Karpas-422 (cell line): ENCODE data around the gene NEDD4L. TPM values are rescaled to one million over a fixed set of nuclear protein-coding genes. Genes with fewer than 3 reads are reported as not detected.

Source experiments
- DNase-seq: peaks from one replicate; pipeline ENCODE4 v3.0.0-alpha.2; 2015
- H2AFZ ChIP-seq: fragments of 200-600 bp; sonication (generic); 2 replicates; pipeline ENCODE4 v1.6.1; 2014; ENCODE audit warnings: antibody characterized with exemption, low read length, mixed read lengths
- H3K27ac ChIP-seq: fragments of 200-600 bp; sonication (generic); 2 replicates; pipeline ENCODE4 v1.5.1; 2014; ENCODE audit warnings: mild to moderate bottlenecking, low read length, moderate library complexity
- H3K27me3 ChIP-seq: fragments of 200-600 bp; sonication (generic); 2 replicates; pipeline ENCODE4 v1.6.1; 2014; ENCODE audit warnings: low read length, mixed read lengths
- H3K36me3 ChIP-seq: fragments of 200-600 bp; sonication (generic); 2 replicates; pipeline ENCODE4 v1.6.1; 2014; ENCODE audit warnings: low read length, mixed read lengths; ENCODE audit not compliant: insufficient read depth
- H3K4me1 ChIP-seq: fragments of 200-600 bp; sonication (generic); 2 replicates; pipeline ENCODE4 v1.6.1; 2014; ENCODE audit warnings: mild to moderate bottlenecking, low read length, mixed read lengths
- H3K4me2 ChIP-seq: fragments of 200-600 bp; sonication (generic); 2 replicates; pipeline ENCODE4 v1.6.1; 2014; ENCODE audit warnings: low read length, low read depth, mild to moderate bottlenecking; ENCODE audit not compliant: poor library complexity, severe bottlenecking
- H3K4me3 ChIP-seq: fragments of 200-600 bp; sonication (generic); 2 replicates; pipeline ENCODE4 v1.5.1; 2014; ENCODE audit warnings: mild to moderate bottlenecking, antibody characterized with exemption, low read length, mixed read lengths
- H3K79me2 ChIP-seq: fragments of 200-600 bp; sonication (generic); 2 replicates; pipeline ENCODE4 v1.6.1; 2014; ENCODE audit warnings: mild to moderate bottlenecking, low read length, mixed read lengths
- H3K9ac ChIP-seq: fragments of 200-600 bp; sonication (generic); 2 replicates; pipeline ENCODE4 v1.6.0; 2014; ENCODE audit warnings: low read length
- H3K9me2 ChIP-seq: fragments of 200-600 bp; sonication (generic), shearing (Covaris generic); replicated peaks from 2 replicates; pipeline ENCODE4 v1.6.0; 2014; ENCODE audit warnings: mild to moderate bottlenecking, low read length, moderate library complexity; ENCODE audit not compliant: insufficient read depth
- H3K9me3 ChIP-seq: fragments of 300-700, 200-600 bp; sonication (generic); 2 replicates; pipeline ENCODE4 v1.6.1; 2014; ENCODE audit warnings: low read length, mixed read lengths
- H4K20me1 ChIP-seq: fragments of 200-600 bp; sonication (generic); 2 replicates; pipeline ENCODE4 v1.6.1; 2014; ENCODE audit warnings: mild to moderate bottlenecking, antibody characterized with exemption, low read length, low read depth; ENCODE audit not compliant: insufficient read depth
- total RNA-seq: library from RNA; depleted of rRNA; stranded (reverse); fragments of >200 nt; shearing (Covaris generic); gene quantifications from 2 replicates; pipeline ENCODE4 v1.2.3, GENCODE V29; 2014; ENCODE audit warnings: low replicate concordance

Gene NEDD4L
- total RNA-seq, 1 experiment from 2014 or later: 17.1 TPM

DNA sequence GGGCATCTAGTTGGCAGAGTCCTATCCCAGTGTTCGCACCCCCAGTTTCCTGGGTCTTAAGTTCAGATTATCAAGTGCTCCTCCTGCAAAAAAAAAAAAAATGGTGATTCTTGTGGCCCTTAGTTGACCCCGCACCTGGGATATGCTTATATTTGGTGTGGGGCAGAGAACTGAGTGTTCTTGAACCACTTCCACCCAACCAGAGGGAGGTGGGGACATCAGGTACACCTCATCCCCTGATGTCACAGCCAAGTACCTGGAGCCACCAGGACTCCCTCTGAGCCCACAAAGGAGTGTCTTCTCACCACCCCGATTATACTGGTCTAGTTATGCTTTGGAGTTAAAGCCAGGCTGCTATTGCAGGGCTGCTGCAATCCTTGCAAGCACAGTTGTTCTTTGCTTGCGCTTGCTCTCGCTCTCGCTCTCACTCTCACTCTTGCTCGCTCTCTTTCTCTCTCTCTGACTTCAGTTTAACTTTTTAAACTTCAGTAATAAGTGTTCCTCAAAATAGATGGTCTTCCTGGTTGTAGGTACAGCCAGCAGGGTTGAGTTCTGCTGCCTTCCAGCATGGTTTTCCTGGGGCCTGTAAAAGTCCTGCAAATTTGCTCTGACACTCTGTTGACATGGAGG lies 265.7 kb downstream of the NEDD4L start:
- H3K79me2 ChIP-seq: no peaks in the 10 kb centered on the region
- H3K4me1 ChIP-seq: no peaks in the 10 kb centered on the region
- H3K9ac ChIP-seq: no peak overlapping the region
- H3K4me2 ChIP-seq: no peak overlapping the region
- no peak for DNase-seq
- no peak overlapping the region for H3K4me3 ChIP-seq
- H3K9me3 ChIP-seq: no peaks in the 10 kb centered on the region
- H3K27ac ChIP-seq: no peak overlapping the region
- no peak overlapping the region for H2AFZ ChIP-seq
- H4K20me1 ChIP-seq: peaks cover 9% of the 10 kb centered on the region; the same call in 1 of the 2 replicates
- H3K27me3 ChIP-seq: no peaks in the 10 kb centered on the region
- H3K9me2 ChIP-seq: no peaks in the 10 kb centered on the region
- no peaks in the 10 kb centered on the region for H3K36me3 ChIP-seq

DNA sequence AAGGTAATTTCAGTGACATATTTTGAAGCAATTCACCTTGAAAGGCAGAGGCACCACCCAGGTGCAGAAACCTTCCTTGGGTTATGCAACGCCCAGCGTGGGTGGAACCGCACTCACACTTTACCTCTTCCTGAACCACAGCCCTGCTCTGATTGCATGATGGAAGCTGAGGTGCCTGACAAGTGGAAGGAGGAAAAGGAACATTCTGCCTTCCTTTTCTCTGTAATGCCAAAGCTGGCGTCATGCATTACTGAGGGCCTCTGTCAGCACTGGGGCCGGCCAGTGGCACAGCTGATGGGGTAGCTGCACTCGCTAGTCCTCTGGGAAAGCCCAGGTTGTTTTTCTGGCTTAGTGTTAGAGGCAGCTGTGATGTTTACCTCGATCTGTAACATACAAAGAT lies 266.5 kb downstream of the NEDD4L start:
- Histone ChIP-seq H3K4me3 (no peak overlapping the region), H3K27ac (no peak overlapping the region), H3K27me3 (no peaks in the 10 kb centered on the region), H3K4me1 (no peaks in the 10 kb centered on the region), H3K9me3 (no peaks in the 10 kb centered on the region), H3K79me2 (no peaks in the 10 kb centered on the region), H2AFZ (no peak overlapping the region), H3K36me3 (no peaks in the 10 kb centered on the region), H4K20me1 (peaks cover 13% of the 10 kb centered on the region; the same call in 1 of the 2 replicates), H3K4me2 (no peak overlapping the region), H3K9ac (no peak overlapping the region), H3K9me2 (no peaks in the 10 kb centered on the region)
- no peak for DNase-seq

GRCh38 chr18:58311390-58311789 lies 267.4 kb downstream of the NEDD4L start:
- Histone ChIP-seq H3K4me1 (no peaks in the 10 kb centered on the region), H3K9me3 (no peaks in the 10 kb centered on the region), H3K27ac (no peak overlapping the region), H3K27me3 (no peaks in the 10 kb centered on the region), H4K20me1 (peaks cover 17% of the 10 kb centered on the region; the same call in 1 of the 2 replicates), H2AFZ (no peak overlapping the region), H3K9me2 (no peaks in the 10 kb centered on the region), H3K36me3 (no peaks in the 10 kb centered on the region), H3K79me2 (no peaks in the 10 kb centered on the region), H3K9ac (no peak overlapping the region), H3K4me3 (no peak overlapping the region), H3K4me2 (no peak overlapping the region)
- DNase-seq: no peak

DNA sequence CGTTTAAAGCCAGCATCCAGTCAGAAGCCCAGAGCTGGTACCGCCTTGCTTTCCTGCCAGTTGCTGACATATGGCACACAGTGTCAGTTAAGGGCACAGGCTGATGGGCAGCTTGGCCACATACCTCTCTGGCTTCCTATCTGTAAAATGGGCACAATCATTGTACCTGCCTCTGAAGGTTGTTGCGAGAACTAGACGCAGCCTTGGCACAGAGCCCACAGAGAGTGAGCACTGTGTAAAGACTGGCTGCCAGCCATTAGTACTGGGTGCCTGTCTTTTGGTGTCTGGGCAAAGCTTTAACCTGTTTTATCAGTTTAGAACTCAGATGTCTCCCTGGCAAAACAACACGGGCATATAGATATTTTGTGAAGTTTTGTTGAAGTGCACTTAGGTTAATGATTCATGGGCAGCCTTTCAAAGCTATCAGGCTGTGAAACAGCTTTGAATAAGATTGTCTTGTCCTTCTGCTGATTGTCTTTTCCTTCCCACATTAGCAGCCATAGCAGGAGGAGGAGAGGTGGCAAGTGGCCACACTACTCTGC lies 269.5 kb downstream of the NEDD4L start:
- no peak overlapping the region for H2AFZ ChIP-seq
- no peak overlapping the region for H3K27ac ChIP-seq
- peaks cover 26% of the 10 kb centered on the region; the same call in 1 of the 2 replicates for H4K20me1 ChIP-seq
- H3K79me2 ChIP-seq: no peaks in the 10 kb centered on the region
- no peaks in the 10 kb centered on the region for H3K9me3 ChIP-seq
- H3K4me2 ChIP-seq: no peak overlapping the region
- H3K4me3 ChIP-seq: no peak overlapping the region
- H3K27me3 ChIP-seq: no peaks in the 10 kb centered on the region
- no peaks in the 10 kb centered on the region for H3K9me2 ChIP-seq
- no peaks in the 10 kb centered on the region for H3K36me3 ChIP-seq
- no peak for DNase-seq
- no peaks in the 10 kb centered on the region for H3K4me1 ChIP-seq
- no peak overlapping the region for H3K9ac ChIP-seq

DNA sequence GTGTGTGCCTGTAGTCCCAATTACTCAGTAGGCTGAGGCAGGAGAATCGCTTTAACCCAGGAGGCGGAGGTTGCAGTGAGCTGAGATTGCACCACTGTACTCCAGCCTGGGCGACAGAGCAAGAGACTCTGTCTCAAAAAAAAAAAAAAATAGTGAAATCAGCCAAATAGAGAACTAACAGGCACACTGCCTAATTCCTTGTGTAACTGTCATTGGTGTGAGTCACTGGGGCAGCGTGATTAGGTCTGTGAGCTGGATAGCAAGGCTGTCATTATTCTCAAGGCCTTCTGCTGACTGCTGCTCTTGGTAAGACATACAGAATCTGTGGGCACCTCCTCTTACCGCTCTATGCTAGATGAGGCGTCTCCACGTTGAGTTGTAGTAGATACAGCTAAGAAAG lies 270.3 kb downstream of the NEDD4L start:
- H3K27ac ChIP-seq: no peak overlapping the region
- H4K20me1 ChIP-seq: peaks cover 25% of the 10 kb centered on the region; the same call in 1 of the 2 replicates
- no peak overlapping the region for H2AFZ ChIP-seq
- no peak overlapping the region for H3K4me2 ChIP-seq
- H3K4me3 ChIP-seq: no peak overlapping the region
- no peak overlapping the region for H3K9ac ChIP-seq
- no peaks in the 10 kb centered on the region for H3K9me3 ChIP-seq
- no peak for DNase-seq
- no peaks in the 10 kb centered on the region for H3K9me2 ChIP-seq
- no peaks in the 10 kb centered on the region for H3K27me3 ChIP-seq
- H3K4me1 ChIP-seq: no peaks in the 10 kb centered on the region
- no peaks in the 10 kb centered on the region for H3K79me2 ChIP-seq
- no peaks in the 10 kb centered on the region for H3K36me3 ChIP-seq

DNA sequence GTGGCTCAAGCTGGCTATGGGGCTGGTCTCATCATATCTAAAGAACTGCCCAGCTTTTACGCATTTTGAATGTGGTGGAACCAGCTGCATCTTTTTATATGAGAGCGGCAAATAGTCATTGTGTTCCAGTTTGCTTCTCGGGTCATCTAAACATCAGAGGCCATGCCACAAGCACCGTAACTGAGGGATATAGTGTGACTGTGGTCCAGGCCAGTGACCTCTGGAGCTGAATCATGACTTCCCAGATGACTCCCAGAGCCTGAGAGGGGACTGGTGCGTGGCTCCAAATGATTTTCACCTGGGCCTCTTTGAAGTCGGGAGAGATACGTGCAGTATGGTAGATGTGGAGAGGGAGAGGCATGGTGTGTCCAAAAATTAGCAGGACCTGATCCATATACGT lies 271.0 kb downstream of the NEDD4L start:
- Histone ChIP-seq H3K27me3 (no peaks in the 10 kb centered on the region), H3K79me2 (no peaks in the 10 kb centered on the region), H3K4me1 (no peaks in the 10 kb centered on the region), H3K9me2 (no peaks in the 10 kb centered on the region), H3K4me3 (no peak overlapping the region), H4K20me1 (peaks cover 25% of the 10 kb centered on the region; the same call in 1 of the 2 replicates), H3K9ac (no peak overlapping the region), H3K36me3 (no peaks in the 10 kb centered on the region), H3K4me2 (no peak overlapping the region), H3K9me3 (no peaks in the 10 kb centered on the region), H3K27ac (no peak overlapping the region), H2AFZ (no peak overlapping the region)
- DNase-seq: no peak

DNA sequence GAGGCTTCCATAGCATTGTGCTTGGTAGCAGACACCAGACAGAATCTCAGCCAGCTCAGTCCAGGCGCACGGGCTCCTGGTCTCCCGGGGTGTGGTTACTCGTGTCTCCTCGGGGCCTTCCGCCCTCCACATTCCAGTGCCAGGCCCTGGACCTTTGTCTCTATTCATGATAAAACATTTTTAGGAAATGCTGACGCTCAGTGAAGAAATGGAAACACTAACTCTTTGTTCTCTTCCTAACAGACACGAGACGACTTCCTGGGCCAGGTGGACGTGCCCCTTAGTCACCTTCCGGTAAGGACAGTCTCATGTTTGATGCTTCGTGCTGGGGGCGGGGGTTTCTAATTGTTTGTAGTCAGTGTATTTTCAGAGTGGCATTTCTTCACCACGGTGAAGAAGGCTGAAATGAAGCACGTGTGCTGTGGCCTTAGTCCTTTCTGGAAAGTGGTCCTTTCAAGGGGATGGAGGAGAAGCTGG lies 271.8 kb downstream of the NEDD4L start:
- Histone ChIP-seq H3K9me3 (no peaks in the 10 kb centered on the region), H3K27me3 (no peaks in the 10 kb centered on the region), H3K36me3 (no peaks in the 10 kb centered on the region), H2AFZ (no peak overlapping the region), H3K4me1 (no peaks in the 10 kb centered on the region), H3K4me2 (no peak overlapping the region), H3K79me2 (no peaks in the 10 kb centered on the region), H4K20me1 (peaks cover 25% of the 10 kb centered on the region), H3K9ac (no peak overlapping the region), H3K4me3 (no peak overlapping the region), H3K9me2 (no peaks in the 10 kb centered on the region), H3K27ac (no peak overlapping the region)
- DNase-seq: no peak

DNA sequence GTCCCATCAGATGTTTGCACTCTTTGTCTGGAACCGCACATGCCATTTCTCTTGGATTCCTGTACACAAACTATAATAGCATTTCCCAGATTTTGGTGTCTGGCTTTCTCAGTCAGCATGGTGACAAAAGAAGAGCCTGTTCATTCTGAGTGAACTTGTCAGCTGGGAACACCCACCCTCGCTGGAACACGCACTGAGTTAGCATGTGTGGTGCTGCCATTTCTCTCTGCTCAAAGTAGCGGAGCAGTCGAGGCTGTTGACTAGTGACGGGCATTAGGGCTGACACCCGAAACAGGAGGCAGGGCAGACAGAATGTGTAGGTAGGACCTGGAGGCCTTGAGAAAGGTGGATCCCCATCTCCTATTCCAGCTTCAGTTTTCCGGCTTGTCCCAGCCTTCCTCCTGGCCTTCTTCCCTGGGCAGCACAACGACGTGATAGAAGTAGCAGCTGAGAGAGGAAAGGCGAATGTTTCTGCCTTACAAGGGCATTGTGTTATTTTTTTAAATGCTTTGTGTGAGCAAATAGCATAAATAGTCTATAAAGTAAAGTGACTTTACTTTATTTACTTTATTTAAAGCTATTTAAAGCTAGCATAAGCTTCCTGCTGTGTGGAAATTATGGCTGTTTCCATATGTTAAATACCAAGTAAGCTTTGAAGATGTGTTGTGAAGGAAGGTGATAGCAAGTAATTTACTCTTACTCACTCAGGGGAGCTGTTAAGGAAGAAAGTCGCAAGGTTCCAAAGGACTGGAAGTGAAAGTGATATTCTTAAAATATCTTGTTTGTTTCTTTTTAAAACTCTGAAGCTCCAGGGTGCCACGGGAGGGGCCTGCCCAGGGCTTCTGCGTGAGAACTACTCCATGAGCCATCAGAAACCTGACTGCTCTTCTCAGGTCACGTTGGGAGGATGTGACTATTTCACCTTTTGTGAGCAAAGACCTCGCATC lies 272.6 kb downstream of the NEDD4L start:
- H3K79me2 ChIP-seq: no peaks in the 10 kb centered on the region
- H3K27ac ChIP-seq: no peak overlapping the region
- H3K36me3 ChIP-seq: no peaks in the 10 kb centered on the region
- H3K9me2 ChIP-seq: no peaks in the 10 kb centered on the region
- H3K4me2 ChIP-seq: no peak overlapping the region
- no peak overlapping the region for H2AFZ ChIP-seq
- H3K4me1 ChIP-seq: no peaks in the 10 kb centered on the region
- H4K20me1 ChIP-seq: peaks cover 25% of the 10 kb centered on the region
- no peak overlapping the region for H3K9ac ChIP-seq
- no peak for DNase-seq
- no peaks in the 10 kb centered on the region for H3K9me3 ChIP-seq
- no peak overlapping the region for H3K4me3 ChIP-seq
- H3K27me3 ChIP-seq: no peaks in the 10 kb centered on the region
